WTC11 (cell line): Measurements from ENCODE around the gene MED8. TPM values are rescaled to one million over a fixed set of nuclear protein-coding genes. Genes with fewer than 3 reads are reported as not detected.

Experiments
- ATAC-seq: fragments of 200-7000 bp; cut with Tn5 transposase; 2 replicates; pipeline ENCODE4 v1.10.0; 2021; ENCODE audit warnings: mild to moderate bottlenecking, moderate library complexity
- CTCF ChIA-PET: fragments of 300-600 bp; sonication (Branson Sonifier 250); formaldehyde crosslinking; loops from one replicate; lab custom pipeline; 2021; ENCODE audit warnings: antibody characterized with exemption; lab: Charles Lee
- POLR2A ChIA-PET: fragments of 350-600 bp; sonication (Branson Sonifier 250); formaldehyde crosslinking; loops from one replicate; lab custom pipeline; 2021; ENCODE audit warnings: antibody characterized with exemption; lab: Charles Lee
- DNase-seq: peaks from one replicate; pipeline ENCODE4 v3.0.0; 2021; ENCODE audit warnings: low spot score
- H3K27ac Mint-ChIP-seq: 2 replicates; pipeline ENCODE4 v1.8.0; 2021; ENCODE audit warnings: mixed read lengths
- H3K27me3 Mint-ChIP-seq: 2 replicates; pipeline ENCODE4 v1.8.0; 2021; ENCODE audit warnings: low read depth, mild to moderate bottlenecking, moderate library complexity, mixed read lengths
- H3K36me3 Mint-ChIP-seq: 2 replicates; pipeline ENCODE4 v1.8.0; 2021; ENCODE audit warnings: mixed read lengths
- H3K4me1 Mint-ChIP-seq: 2 replicates; pipeline ENCODE4 v1.8.0; 2022; ENCODE audit warnings: mixed read lengths
- H3K4me3 Mint-ChIP-seq: 2 replicates; pipeline ENCODE4 v1.8.0; 2021; ENCODE audit warnings: mild to moderate bottlenecking, moderate library complexity, mixed read lengths
- H3K9me3 Mint-ChIP-seq: 2 replicates; pipeline ENCODE4 v1.8.0; 2021; ENCODE audit warnings: mixed read lengths
- CREM ChIP-seq: sonication (generic); formaldehyde crosslinking; IDR thresholded peaks from 2 replicates; pipeline ENCODE4 v1.8.1; 2022; ENCODE audit warnings: mild to moderate bottlenecking, missing genetic modification reagents, moderate library complexity
- FOXP1 ChIP-seq: sonication (generic); formaldehyde crosslinking; IDR thresholded peaks from 2 replicates; pipeline ENCODE4 v1.8.0; 2022; ENCODE audit warnings: missing genetic modification reagents, mild to moderate bottlenecking, moderate library complexity, borderline replicate concordance
- SP1 ChIP-seq: sonication (generic); formaldehyde crosslinking; conservative IDR thresholded peaks from 2 replicates; pipeline ENCODE4 v1.8.1; 2022; ENCODE audit warnings: missing genetic modification reagents
- ZNF138 ChIP-seq: sonication (generic); formaldehyde crosslinking; conservative IDR thresholded peaks from 2 replicates; pipeline ENCODE4 v1.8.1; 2022; ENCODE audit warnings: mild to moderate bottlenecking, moderate library complexity, missing genetic modification reagents
- ZNF317 ChIP-seq: sonication (generic); formaldehyde crosslinking; IDR thresholded peaks from 2 replicates; pipeline ENCODE4 v1.8.1; 2023; ENCODE audit warnings: low read depth, mild to moderate bottlenecking, moderate library complexity, missing genetic modification reagents, borderline replicate concordance
- total RNA-seq: library from RNA; stranded (reverse); gene quantifications from 3 replicates; pipeline ENCODE4 v1.2.3, GENCODE V29; 2021
- TF ChIP-seq, protein P1 (sequence below): sonication (generic); formaldehyde crosslinking; IDR thresholded peaks from 2 replicates; pipeline ENCODE4 v1.8.0; 2022; ENCODE audit warnings: missing genetic modification reagents
- TF ChIP-seq, protein P2 (sequence below): sonication (generic); formaldehyde crosslinking; IDR thresholded peaks from 2 replicates; pipeline ENCODE4 v1.8.0; 2022; ENCODE audit warnings: mild to moderate bottlenecking, missing genetic modification reagents
- TF ChIP-seq, protein P3 (sequence below): sonication (generic); formaldehyde crosslinking; IDR thresholded peaks from 2 replicates; pipeline ENCODE4 v1.8.1; 2023; ENCODE audit warnings: mild to moderate bottlenecking, moderate library complexity, missing genetic modification reagents
- TF ChIP-seq, protein P4 (sequence below): sonication (generic); formaldehyde crosslinking; IDR thresholded peaks from 2 replicates; pipeline ENCODE4 v1.8.0; 2023; ENCODE audit warnings: missing genetic modification reagents
- TF ChIP-seq, protein P5 (sequence below): sonication (generic); formaldehyde crosslinking; IDR thresholded peaks from 2 replicates; pipeline ENCODE4 v1.8.0; 2022; ENCODE audit warnings: mild to moderate bottlenecking, missing genetic modification reagents
- TF ChIP-seq, protein P6 (sequence below): sonication (generic); formaldehyde crosslinking; conservative IDR thresholded peaks from 2 replicates; pipeline ENCODE4 v1.8.1; 2023; ENCODE audit warnings: mild to moderate bottlenecking, low read depth, missing genetic modification reagents, moderate library complexity
- TF ChIP-seq, protein P7 (sequence below): sonication (generic); formaldehyde crosslinking; IDR thresholded peaks from 2 replicates; pipeline ENCODE4 v1.8.1; 2023; ENCODE audit warnings: mild to moderate bottlenecking, missing genetic modification reagents

MED8 gene
- total RNA-seq, 1 experiment from 2014 or later, result 17.7 TPM

DNA sequence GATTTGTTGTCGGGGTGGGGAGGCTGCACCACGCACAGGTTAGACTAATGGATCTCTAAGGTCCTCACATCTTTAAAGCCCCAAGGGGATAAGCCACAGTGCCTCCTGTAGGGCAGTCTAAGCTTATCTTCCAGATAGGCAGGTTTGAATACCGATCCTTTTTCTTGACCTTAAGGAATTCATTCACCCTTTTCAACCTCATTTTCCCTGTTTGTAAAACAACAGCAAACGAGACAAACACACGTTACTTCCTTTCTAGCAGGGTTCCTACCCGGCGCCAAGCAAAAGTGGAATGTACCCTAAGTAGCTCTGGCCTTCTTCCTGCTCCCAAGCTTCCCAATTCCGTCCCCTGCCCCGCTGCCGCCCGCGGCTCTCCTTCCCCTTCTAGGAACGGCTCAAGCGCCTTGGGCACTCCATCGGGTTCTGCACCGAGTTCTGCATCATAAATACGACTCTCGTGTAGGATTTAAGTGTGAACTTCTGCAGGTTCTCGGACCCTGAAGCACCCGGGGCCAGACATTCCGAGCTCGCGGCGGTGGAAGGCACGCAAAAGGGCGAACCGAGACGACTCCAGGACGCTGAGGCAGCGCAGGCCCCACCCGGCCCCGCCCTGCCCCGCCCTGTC is 31.4 kb downstream of the MED8 start (continued):
- TF ChIP-seq, protein P1, sequence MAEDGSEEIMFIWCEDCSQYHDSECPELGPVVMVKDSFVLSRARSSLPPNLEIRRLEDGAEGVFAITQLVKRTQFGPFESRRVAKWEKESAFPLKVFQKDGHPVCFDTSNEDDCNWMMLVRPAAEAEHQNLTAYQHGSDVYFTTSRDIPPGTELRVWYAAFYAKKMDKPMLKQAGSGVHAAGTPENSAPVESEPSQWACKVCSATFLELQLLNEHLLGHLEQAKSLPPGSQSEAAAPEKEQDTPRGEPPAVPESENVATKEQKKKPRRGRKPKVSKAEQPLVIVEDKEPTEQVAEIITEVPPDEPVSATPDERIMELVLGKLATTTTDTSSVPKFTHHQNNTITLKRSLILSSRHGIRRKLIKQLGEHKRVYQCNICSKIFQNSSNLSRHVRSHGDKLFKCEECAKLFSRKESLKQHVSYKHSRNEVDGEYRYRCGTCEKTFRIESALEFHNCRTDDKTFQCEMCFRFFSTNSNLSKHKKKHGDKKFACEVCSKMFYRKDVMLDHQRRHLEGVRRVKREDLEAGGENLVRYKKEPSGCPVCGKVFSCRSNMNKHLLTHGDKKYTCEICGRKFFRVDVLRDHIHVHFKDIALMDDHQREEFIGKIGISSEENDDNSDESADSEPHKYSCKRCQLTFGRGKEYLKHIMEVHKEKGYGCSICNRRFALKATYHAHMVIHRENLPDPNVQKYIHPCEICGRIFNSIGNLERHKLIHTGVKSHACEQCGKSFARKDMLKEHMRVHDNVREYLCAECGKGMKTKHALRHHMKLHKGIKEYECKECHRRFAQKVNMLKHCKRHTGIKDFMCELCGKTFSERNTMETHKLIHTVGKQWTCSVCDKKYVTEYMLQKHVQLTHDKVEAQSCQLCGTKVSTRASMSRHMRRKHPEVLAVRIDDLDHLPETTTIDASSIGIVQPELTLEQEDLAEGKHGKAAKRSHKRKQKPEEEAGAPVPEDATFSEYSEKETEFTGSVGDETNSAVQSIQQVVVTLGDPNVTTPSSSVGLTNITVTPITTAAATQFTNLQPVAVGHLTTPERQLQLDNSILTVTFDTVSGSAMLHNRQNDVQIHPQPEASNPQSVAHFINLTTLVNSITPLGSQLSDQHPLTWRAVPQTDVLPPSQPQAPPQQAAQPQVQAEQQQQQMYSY (CRISPR knock-in tag), result no peak
- TF ChIP-seq, protein P2, sequence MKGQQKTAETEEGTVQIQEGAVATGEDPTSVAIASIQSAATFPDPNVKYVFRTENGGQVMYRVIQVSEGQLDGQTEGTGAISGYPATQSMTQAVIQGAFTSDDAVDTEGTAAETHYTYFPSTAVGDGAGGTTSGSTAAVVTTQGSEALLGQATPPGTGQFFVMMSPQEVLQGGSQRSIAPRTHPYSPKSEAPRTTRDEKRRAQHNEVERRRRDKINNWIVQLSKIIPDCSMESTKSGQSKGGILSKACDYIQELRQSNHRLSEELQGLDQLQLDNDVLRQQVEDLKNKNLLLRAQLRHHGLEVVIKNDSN (CRISPR knock-in tag), result peak; percentile 51
- TF ChIP-seq, protein P3, sequence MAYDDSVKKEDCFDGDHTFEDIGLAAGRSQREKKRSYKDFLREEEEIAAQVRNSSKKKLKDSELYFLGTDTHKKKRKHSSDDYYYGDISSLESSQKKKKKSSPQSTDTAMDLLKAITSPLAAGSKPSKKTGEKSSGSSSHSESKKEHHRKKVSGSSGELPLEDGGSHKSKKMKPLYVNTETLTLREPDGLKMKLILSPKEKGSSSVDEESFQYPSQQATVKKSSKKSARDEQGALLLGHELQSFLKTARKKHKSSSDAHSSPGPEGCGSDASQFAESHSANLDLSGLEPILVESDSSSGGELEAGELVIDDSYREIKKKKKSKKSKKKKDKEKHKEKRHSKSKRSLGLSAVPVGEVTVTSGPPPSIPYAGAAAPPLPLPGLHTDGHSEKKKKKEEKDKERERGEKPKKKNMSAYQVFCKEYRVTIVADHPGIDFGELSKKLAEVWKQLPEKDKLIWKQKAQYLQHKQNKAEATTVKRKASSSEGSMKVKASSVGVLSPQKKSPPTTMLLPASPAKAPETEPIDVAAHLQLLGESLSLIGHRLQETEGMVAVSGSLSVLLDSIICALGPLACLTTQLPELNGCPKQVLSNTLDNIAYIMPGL (CRISPR knock-in tag), result peak; percentile 56; the same call in 1 of the 2 replicates
- no peak for TF ChIP-seq ZNF317 (CRISPR knock-in tag)
- peak; percentile 12 for TF ChIP-seq SP1
- TF ChIP-seq CREM (CRISPR knock-in tag), result peak; percentile 6; the same call in 1 of the 2 replicates
- 0 out of 2 replicates have a peak, but pooled peaks have one; percentile 27 for TF ChIP-seq FOXP1 (CRISPR knock-in tag)
- TF ChIP-seq, protein P4, sequence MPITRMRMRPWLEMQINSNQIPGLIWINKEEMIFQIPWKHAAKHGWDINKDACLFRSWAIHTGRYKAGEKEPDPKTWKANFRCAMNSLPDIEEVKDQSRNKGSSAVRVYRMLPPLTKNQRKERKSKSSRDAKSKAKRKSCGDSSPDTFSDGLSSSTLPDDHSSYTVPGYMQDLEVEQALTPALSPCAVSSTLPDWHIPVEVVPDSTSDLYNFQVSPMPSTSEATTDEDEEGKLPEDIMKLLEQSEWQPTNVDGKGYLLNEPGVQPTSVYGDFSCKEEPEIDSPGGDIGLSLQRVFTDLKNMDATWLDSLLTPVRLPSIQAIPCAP (CRISPR knock-in tag), result no peak
- TF ChIP-seq, all 79 proteins: peak for 10

DNA sequence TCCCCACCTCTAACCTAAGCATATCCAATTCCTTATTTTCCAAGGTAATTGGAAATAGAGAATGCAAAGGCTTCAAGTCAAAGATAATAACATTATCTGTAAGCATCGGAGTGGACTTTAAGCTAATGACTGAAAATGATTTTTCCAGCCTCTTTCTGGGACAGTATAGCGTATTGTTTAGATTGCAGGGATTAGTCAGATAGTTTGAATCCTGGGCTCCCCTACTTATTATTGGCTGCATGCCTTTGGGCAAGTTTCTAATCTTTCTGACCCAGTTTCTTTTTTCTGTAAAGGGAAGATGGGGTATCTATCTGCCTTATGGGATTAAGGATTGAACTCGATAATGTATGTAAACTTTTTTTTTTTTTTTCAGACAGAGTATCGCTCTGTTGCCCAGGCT is 32.3 kb downstream of the MED8 start:
- no peak overlapping the region for H3K27ac Mint-ChIP-seq
- ATAC-seq (no peak), DNase-seq (no peak)
- no peaks in the 10 kb centered on the region for H3K9me3 Mint-ChIP-seq
- TF ChIP-seq, protein P1 (CRISPR knock-in tag), result no peak
- TF ChIP-seq SP1 (no peak), ZNF138 (CRISPR knock-in tag) (no peak)
- TF ChIP-seq, protein P5, sequence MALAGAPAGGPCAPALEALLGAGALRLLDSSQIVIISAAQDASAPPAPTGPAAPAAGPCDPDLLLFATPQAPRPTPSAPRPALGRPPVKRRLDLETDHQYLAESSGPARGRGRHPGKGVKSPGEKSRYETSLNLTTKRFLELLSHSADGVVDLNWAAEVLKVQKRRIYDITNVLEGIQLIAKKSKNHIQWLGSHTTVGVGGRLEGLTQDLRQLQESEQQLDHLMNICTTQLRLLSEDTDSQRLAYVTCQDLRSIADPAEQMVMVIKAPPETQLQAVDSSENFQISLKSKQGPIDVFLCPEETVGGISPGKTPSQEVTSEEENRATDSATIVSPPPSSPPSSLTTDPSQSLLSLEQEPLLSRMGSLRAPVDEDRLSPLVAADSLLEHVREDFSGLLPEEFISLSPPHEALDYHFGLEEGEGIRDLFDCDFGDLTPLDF (CRISPR knock-in tag), result no peak
- TF ChIP-seq, protein P6, sequence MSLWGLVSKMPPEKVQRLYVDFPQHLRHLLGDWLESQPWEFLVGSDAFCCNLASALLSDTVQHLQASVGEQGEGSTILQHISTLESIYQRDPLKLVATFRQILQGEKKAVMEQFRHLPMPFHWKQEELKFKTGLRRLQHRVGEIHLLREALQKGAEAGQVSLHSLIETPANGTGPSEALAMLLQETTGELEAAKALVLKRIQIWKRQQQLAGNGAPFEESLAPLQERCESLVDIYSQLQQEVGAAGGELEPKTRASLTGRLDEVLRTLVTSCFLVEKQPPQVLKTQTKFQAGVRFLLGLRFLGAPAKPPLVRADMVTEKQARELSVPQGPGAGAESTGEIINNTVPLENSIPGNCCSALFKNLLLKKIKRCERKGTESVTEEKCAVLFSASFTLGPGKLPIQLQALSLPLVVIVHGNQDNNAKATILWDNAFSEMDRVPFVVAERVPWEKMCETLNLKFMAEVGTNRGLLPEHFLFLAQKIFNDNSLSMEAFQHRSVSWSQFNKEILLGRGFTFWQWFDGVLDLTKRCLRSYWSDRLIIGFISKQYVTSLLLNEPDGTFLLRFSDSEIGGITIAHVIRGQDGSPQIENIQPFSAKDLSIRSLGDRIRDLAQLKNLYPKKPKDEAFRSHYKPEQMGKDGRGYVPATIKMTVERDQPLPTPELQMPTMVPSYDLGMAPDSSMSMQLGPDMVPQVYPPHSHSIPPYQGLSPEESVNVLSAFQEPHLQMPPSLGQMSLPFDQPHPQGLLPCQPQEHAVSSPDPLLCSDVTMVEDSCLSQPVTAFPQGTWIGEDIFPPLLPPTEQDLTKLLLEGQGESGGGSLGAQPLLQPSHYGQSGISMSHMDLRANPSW (CRISPR knock-in tag), result no peak
- TF ChIP-seq, protein P7, sequence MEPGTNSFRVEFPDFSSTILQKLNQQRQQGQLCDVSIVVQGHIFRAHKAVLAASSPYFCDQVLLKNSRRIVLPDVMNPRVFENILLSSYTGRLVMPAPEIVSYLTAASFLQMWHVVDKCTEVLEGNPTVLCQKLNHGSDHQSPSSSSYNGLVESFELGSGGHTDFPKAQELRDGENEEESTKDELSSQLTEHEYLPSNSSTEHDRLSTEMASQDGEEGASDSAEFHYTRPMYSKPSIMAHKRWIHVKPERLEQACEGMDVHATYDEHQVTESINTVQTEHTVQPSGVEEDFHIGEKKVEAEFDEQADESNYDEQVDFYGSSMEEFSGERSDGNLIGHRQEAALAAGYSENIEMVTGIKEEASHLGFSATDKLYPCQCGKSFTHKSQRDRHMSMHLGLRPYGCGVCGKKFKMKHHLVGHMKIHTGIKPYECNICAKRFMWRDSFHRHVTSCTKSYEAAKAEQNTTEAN, result no peak
- peak overlapping the region; percentile 93 for H3K4me3 Mint-ChIP-seq
- H3K27me3 Mint-ChIP-seq, result no peaks in the 10 kb centered on the region
- ChIA-PET CTCF (interaction anchor here (1.4 to 2.8 kb wide), 7 partner anchors 8 to 131 kb away, joined by 3 to 37 read pairs (median 22); partner anchors contain the start of genes C1orf210 and ELOVL1), POLR2A (interaction anchor here (2.2 to 2.5 kb wide), 2 partner anchors 32 to 87 kb away, joined by 15 to 17 read pairs; partner anchors contain the start of genes MED8, SZT2 and TMEM125)
- H3K36me3 Mint-ChIP-seq, result peaks cover 42% of the 10 kb centered on the region
- peaks cover 35% of the 10 kb centered on the region for H3K4me1 Mint-ChIP-seq
